Suppressor macrophage (primary cell): ENCODE results near the gene NEB.

Source experiments
- DNase-seq, 4 experiments: peaks; one replicate each; pipeline ENCODE4 v3.0.0-alpha.2; 2020 to 2022

NEB gene

GRCh38 chr2:151465771-151466170, 268.5 kb downstream of the NEB start:
- no peak for DNase-seq

- DNase-seq: no peak
Observed at GRCh38 chr2:151459358-151459757, 274.9 kb downstream of the NEB start.

DNA sequence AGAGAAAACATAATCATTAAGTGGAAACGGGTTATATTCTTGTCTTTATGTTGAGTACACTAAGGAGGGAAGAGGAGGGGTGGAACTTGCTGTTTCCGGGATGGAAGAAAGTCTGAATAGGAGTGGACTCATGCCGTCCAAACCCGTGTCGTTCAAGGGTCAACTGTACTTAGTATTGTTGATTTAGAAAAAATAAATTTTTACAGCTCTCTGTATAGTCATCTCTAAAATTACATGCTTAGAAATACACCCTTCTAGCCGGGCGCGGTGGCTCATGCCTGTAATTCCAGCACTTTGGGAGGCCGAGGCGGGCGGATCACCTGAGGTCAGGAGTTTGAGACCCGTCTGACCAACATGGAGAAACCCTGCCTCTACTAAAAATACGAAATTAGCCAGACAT, 295.1 kb downstream of the NEB start:
- no peak for DNase-seq

DNA sequence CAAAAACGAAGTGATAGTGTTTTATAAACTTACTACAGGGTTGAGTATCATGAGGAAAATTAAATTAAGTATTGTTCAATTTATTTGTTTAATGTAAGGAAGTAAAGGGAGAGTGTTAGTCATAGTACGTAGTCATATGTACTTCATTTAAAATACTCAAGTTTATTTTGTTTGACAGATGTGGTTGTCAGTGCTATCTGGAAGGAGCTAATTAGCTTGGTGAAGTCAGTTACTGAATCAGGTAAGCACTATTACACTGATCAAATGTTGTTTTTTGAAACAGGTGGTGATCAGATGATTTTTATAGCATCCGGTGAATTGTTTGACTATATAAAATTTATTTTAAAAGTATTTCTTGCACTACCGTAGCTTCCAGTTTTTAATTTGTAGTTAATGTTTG, 295.8 kb downstream of the NEB start:
- DNase-seq: no peak

DNA sequence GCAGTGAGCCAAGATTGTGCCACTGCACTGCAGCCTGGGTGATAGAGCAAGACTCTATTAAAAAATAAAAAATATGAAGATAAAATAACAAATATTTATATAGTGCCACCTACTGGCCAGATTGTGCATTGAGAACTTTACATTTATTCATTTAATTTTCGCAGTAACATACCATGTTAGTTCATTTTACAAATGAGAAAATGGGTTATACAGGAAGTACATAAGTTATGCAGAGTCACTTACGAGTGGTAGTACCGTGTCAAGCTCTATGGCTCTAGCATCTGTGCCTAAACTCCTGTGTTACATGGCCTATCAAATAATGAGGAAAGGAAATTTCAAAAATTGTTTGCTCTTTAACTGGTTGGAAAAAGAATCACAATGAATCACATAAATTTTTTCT, 296.6 kb downstream of the NEB start:
- DNase-seq: peak in 3 of 4 experiments; percentile 52 to 67 (median 65)
